ENCODE measurements around the gene FCSK. TPM values are rescaled to one million over a fixed set of nuclear protein-coding genes. Genes with fewer than 3 reads are reported as not detected.

Gene FCSK
- total and polyA plus RNA-seq, 2 of the 13 experiments (the other 11 are each of a cell fraction or from before 2014, with no cell fraction given) = 9.1 to 19.2 TPM

GRCh38 chr16:70428178-70428998, 26.0 kb upstream of the FCSK start (continued):
- peak; percentile 96 for TF ChIP-seq RXRB (CRISPR knock-in tag; IDR thresholded peaks at IDR 0.05; ENCODE audit: borderline replicate concordance)
- peak; percentile 81 for TF ChIP-seq ZNF280D (CRISPR knock-in tag; IDR thresholded peaks at IDR 0.05)
- TF ChIP-seq SMAD9 (CRISPR knock-in tag; IDR thresholded peaks at IDR 0.05) = no peak
- no peak; the same call in 1 of the 2 replicates for TF ChIP-seq MXD1 (CRISPR knock-in tag; IDR thresholded peaks at IDR 0.05)
- TF ChIP-seq TBX3 (IDR thresholded peaks at IDR 0.05; ENCODE audit: borderline replicate concordance) = 0 out of 2 replicates have a peak, but pooled peaks have one; percentile 28
- TF ChIP-seq LCORL (IDR thresholded peaks at IDR 0.05) = 0 out of 2 replicates have a peak, but pooled peaks have one; percentile 47
- TF ChIP-seq LCORL (CRISPR knock-in tag; IDR thresholded peaks at IDR 0.05) = peak; percentile 98
- peak; percentile 95; the same call in 1 of the 2 replicates for TF ChIP-seq ARID2 (CRISPR knock-in tag; IDR thresholded peaks at IDR 0.05; ENCODE audit: borderline replicate concordance)
- TF ChIP-seq CSRNP2 (CRISPR knock-in tag; conservative IDR thresholded peaks at IDR 0.05; ENCODE audit: low read depth) = no peak
- peak; percentile 90 for TF ChIP-seq JUN (CRISPR knock-in tag; IDR thresholded peaks at IDR 0.05)
- TF ChIP-seq SRSF4 (IDR thresholded peaks at IDR 0.05; ENCODE audit: low read depth, low read length, poor library complexity, severe bottlenecking) = no peak
- peak; percentile 98 for TF ChIP-seq ZNF350 (CRISPR knock-in tag; IDR thresholded peaks at IDR 0.05; ENCODE audit: borderline replicate concordance, low read depth)
- TF ChIP-seq PITX1 (CRISPR knock-in tag; IDR thresholded peaks at IDR 0.05) = peak; percentile 92
- TF ChIP-seq, protein P1, sequence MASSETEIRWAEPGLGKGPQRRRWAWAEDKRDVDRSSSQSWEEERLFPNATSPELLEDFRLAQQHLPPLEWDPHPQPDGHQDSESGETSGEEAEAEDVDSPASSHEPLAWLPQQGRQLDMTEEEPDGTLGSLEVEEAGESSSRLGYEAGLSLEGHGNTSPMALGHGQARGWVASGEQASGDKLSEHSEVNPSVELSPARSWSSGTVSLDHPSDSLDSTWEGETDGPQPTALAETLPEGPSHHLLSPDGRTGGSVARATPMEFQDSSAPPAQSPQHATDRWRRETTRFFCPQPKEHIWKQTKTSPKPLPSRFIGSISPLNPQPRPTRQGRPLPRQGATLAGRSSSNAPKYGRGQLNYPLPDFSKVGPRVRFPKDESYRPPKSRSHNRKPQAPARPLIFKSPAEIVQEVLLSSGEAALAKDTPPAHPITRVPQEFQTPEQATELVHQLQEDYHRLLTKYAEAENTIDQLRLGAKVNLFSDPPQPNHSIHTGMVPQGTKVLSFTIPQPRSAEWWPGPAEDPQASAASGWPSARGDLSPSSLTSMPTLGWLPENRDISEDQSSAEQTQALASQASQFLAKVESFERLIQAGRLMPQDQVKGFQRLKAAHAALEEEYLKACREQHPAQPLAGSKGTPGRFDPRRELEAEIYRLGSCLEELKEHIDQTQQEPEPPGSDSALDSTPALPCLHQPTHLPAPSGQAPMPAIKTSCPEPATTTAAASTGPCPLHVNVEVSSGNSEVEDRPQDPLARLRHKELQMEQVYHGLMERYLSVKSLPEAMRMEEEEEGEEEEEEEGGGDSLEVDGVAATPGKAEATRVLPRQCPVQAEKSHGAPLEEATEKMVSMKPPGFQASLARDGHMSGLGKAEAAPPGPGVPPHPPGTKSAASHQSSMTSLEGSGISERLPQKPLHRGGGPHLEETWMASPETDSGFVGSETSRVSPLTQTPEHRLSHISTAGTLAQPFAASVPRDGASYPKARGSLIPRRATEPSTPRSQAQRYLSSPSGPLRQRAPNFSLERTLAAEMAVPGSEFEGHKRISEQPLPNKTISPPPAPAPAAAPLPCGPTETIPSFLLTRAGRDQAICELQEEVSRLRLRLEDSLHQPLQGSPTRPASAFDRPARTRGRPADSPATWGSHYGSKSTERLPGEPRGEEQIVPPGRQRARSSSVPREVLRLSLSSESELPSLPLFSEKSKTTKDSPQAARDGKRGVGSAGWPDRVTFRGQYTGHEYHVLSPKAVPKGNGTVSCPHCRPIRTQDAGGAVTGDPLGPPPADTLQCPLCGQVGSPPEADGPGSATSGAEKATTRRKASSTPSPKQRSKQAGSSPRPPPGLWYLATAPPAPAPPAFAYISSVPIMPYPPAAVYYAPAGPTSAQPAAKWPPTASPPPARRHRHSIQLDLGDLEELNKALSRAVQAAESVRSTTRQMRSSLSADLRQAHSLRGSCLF (CRISPR knock-in tag; IDR thresholded peaks at IDR 0.05; ENCODE audit: borderline replicate concordance) = 0 out of 2 replicates have a peak, but pooled peaks have one; percentile 36
- TF ChIP-seq ZNF766 (CRISPR knock-in tag; IDR thresholded peaks at IDR 0.05; ENCODE audit: borderline replicate concordance) = no peak
- TF ChIP-seq HNF4A (CRISPR knock-in tag; IDR thresholded peaks at IDR 0.05) = peak; percentile 96
- TF ChIP-seq, protein P2, sequence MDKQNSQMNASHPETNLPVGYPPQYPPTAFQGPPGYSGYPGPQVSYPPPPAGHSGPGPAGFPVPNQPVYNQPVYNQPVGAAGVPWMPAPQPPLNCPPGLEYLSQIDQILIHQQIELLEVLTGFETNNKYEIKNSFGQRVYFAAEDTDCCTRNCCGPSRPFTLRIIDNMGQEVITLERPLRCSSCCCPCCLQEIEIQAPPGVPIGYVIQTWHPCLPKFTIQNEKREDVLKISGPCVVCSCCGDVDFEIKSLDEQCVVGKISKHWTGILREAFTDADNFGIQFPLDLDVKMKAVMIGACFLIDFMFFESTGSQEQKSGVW (CRISPR knock-in tag; IDR thresholded peaks at IDR 0.05; ENCODE audit: borderline replicate concordance) = no peak

All from HepG2 (cell line).